SU-DHL-6 (cell line): ENCODE data around the gene TAGLN.

Source experiments
- EZH2phosphoT487 ChIP-seq: fragments of 200-600 bp; sonication (generic), shearing (Covaris generic); conservative IDR thresholded peaks from 2 replicates; pipeline ENCODE4 v1.6.1; 2018; ENCODE audit warnings: mild to moderate bottlenecking, antibody characterized with exemption, low read length, moderate library complexity, mixed read lengths
- TF ChIP-seq, protein P1 (sequence below): fragments of 200-600 bp; sonication (generic); IDR thresholded peaks from one replicate; pipeline ENCODE4 v1.5.1; 2017; ENCODE audit warnings: antibody characterized with exemption, mild to moderate bottlenecking, low read length, moderate library complexity; ENCODE audit not compliant: insufficient read depth, poor library complexity, severe bottlenecking

GRCh38 chr11:117175104-117175503 lies 24.1 kb upstream of the TAGLN start:
- TF ChIP-seq, protein P1, sequence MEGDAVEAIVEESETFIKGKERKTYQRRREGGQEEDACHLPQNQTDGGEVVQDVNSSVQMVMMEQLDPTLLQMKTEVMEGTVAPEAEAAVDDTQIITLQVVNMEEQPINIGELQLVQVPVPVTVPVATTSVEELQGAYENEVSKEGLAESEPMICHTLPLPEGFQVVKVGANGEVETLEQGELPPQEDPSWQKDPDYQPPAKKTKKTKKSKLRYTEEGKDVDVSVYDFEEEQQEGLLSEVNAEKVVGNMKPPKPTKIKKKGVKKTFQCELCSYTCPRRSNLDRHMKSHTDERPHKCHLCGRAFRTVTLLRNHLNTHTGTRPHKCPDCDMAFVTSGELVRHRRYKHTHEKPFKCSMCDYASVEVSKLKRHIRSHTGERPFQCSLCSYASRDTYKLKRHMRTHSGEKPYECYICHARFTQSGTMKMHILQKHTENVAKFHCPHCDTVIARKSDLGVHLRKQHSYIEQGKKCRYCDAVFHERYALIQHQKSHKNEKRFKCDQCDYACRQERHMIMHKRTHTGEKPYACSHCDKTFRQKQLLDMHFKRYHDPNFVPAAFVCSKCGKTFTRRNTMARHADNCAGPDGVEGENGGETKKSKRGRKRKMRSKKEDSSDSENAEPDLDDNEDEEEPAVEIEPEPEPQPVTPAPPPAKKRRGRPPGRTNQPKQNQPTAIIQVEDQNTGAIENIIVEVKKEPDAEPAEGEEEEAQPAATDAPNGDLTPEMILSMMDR, result no peak
- no peak for TF ChIP-seq EZH2phosphoT487
